GM23248 (cell line): ENCODE data around the gene TTC9C. TPM values are rescaled to one million over a fixed set of nuclear protein-coding genes. Genes with fewer than 3 reads are reported as not detected.
A peak's percentile ranks its signal among the peaks of the same experiment; 100 is the strongest.
"Not testable (repeated sequence)": the region's sequence is repeated elsewhere in the genome, so short reads cannot be mapped to it uniquely, and the experiment has no call there.

Experiments
- DNase-seq: peaks from one replicate; pipeline ENCODE4 v3.0.0-alpha.2; 2015
- H2AFZ ChIP-seq: fragments of 200-600 bp; sonication (generic); 2 replicates; pipeline ENCODE4 v1.6.1; 2016; ENCODE audit warnings: antibody characterized with exemption
- H3F3A ChIP-seq: fragments of 200-600 bp; sonication (generic); 2 replicates; pipeline ENCODE4 v1.6.1; 2016; ENCODE audit warnings: mild to moderate bottlenecking, antibody characterized with exemption, mixed run types; ENCODE audit not compliant: insufficient read depth
- H3K27ac ChIP-seq: fragments of 200-600 bp; sonication (generic); 2 replicates; pipeline ENCODE4 v1.5.1; 2016; ENCODE audit warnings: mild to moderate bottlenecking
- H3K27me3 ChIP-seq: fragments of 200-600 bp; sonication (generic); replicated peaks from 2 replicates; pipeline ENCODE4 v1.6.1; 2016; ENCODE audit warnings: mild to moderate bottlenecking; ENCODE audit not compliant: insufficient read depth
- H3K36me3 ChIP-seq: fragments of 200-600 bp; sonication (generic); 2 replicates; pipeline ENCODE4 v1.6.1; 2016; ENCODE audit warnings: low read depth, mild to moderate bottlenecking
- H3K4me1 ChIP-seq: fragments of 200-600 bp; sonication (generic); 2 replicates; pipeline ENCODE4 v1.6.1; 2016; ENCODE audit warnings: mild to moderate bottlenecking; ENCODE audit not compliant: insufficient read depth
- H3K4me2 ChIP-seq: fragments of 200-600 bp; sonication (generic); one replicate; pipeline ENCODE4 v1.6.1; 2016; ENCODE audit warnings: mild to moderate bottlenecking; ENCODE audit not compliant: unreplicated experiment
- H3K4me3 ChIP-seq: fragments of 200-600 bp; sonication (generic); 2 replicates; pipeline ENCODE4 v1.5.1; 2016; ENCODE audit warnings: mild to moderate bottlenecking
- H3K79me2 ChIP-seq: fragments of 200-600 bp; sonication (generic); 2 replicates; pipeline ENCODE4 v1.6.1; 2016; ENCODE audit warnings: mild to moderate bottlenecking; ENCODE audit not compliant: insufficient read depth
- H3K9ac ChIP-seq: fragments of 200-600 bp; sonication (generic); 2 replicates; pipeline ENCODE4 v1.6.1; 2016; ENCODE audit warnings: mild to moderate bottlenecking
- H3K9me2 ChIP-seq: fragments of 200-600 bp; sonication (generic); 2 replicates; pipeline ENCODE4 v1.6.1; 2016; ENCODE audit warnings: mixed run types, mild to moderate bottlenecking, moderate library complexity; ENCODE audit not compliant: insufficient read depth
- H3K9me3 ChIP-seq: fragments of 200-600 bp; sonication (generic); one replicate; pipeline ENCODE4 v1.6.1; 2017; ENCODE audit warnings: low read depth
- H4K20me1 ChIP-seq: fragments of 200-600 bp; sonication (generic); 2 replicates; pipeline ENCODE4 v1.6.0; 2016; ENCODE audit not compliant: insufficient read depth
- EZH2 ChIP-seq: fragments of 200-600 bp; sonication (generic); IDR thresholded peaks from 2 replicates; pipeline ENCODE4 v1.6.1; 2018; ENCODE audit warnings: antibody characterized with exemption, mild to moderate bottlenecking; ENCODE audit not compliant: insufficient read depth, poor library complexity, severe bottlenecking
- EZH2phosphoT487 ChIP-seq: fragments of 200-600 bp; sonication (generic); IDR thresholded peaks from 2 replicates; pipeline ENCODE4 v1.6.1; 2018; ENCODE audit warnings: antibody characterized with exemption, moderate library complexity, mild to moderate bottlenecking, low read depth; ENCODE audit not compliant: insufficient read depth
- WGBS, 2 experiments: methylation state at CpG; one replicate each; pipeline ENCODE4 v1.1.6; 2015 to 2017; ENCODE audit warnings: low lambda C conversion rate in 2 of 2, low coverage in 1 of 2; ENCODE audit errors: missing lambda C conversion rate in 2 of 2; 5-methylcytosine and 5-hydroxymethylcytosine counted together
- in situ Hi-C: fragments of 300-500 bp; cut with MboI; formaldehyde crosslinking; loops from 2 replicates; pipeline ENCODE4 v1.15.0; 2020
- polyA plus RNA-seq: library from polyadenylated mRNA; unstranded; fragments of >200 nt; fragmentation: Nextera tagmentation; extraction: Ambion mirVana; gene quantifications from 2 replicates; pipeline ENCODE4 v1.2.1, GENCODE V29; 2016
- total RNA-seq: library from RNA; depleted of rRNA; stranded (reverse); fragments of >200 nt; shearing (Covaris generic); gene quantifications from 2 replicates; pipeline ENCODE4 v1.2.3, GENCODE V29; 2014

TTC9C gene
- total and polyA plus RNA-seq, 2 experiments from 2014 or later, result 28.9 to 40.1 TPM

- no peak for TF ChIP-seq EZH2
- TF ChIP-seq EZH2phosphoT487, result no peak
- H3K9me3 ChIP-seq, result no peaks in the 10 kb centered on the region
- no peaks in the 10 kb centered on the region for H3F3A ChIP-seq
- no peak overlapping the region for H2AFZ ChIP-seq
- no peak overlapping the region for H3K4me2 ChIP-seq
- H4K20me1 ChIP-seq, result no peaks in the 10 kb centered on the region
- in situ Hi-C loops, result no loop called here
- H3K79me2 ChIP-seq, result peaks cover 20% of the 10 kb centered on the region
- peaks cover 5% of the 10 kb centered on the region for H3K4me1 ChIP-seq
- H3K9me2 ChIP-seq, result no peaks in the 10 kb centered on the region
- 59 to 63% methylated on average over 9 of the region's 9 CpGs for WGBS, 2 experiments
- no peak overlapping the region for H3K27ac ChIP-seq
- no peaks in the 10 kb centered on the region for H3K27me3 ChIP-seq
- H3K36me3 ChIP-seq, result no peaks in the 10 kb centered on the region
- DNase-seq, result no peak
- H3K9ac ChIP-seq, result no peak overlapping the region
- no peak overlapping the region for H3K4me3 ChIP-seq
Measured at GRCh38 chr11:62757846-62758788, 29.8 kb downstream of the TTC9C start.

GRCh38 chr11:62760867-62761227 is 32.6 kb downstream of the TTC9C start:
- H3F3A ChIP-seq, H3K36me3 ChIP-seq, H3K4me1 ChIP-seq, H3K9me3 ChIP-seq, H4K20me1 ChIP-seq, H3K9me2 ChIP-seq, H3K27ac ChIP-seq, in situ Hi-C loops, DNase-seq, H3K27me3 ChIP-seq: not testable (repeated sequence)
- peak overlapping the region; percentile 69 for H3K4me2 ChIP-seq
- H3K9ac ChIP-seq, result peak overlapping the region; percentile 79
- H2AFZ ChIP-seq, result peak overlapping the region; percentile 85
- H3K4me3 ChIP-seq, result peak overlapping the region; percentile 84
- H3K79me2 ChIP-seq, result peaks cover 32% of the 10 kb centered on the region
- WGBS, 2 experiments, result 28 to 30% methylated on average over 9 of the region's 9 CpGs

- Histone ChIP-seq H3K79me2 (peaks cover 23% of the 10 kb centered on the region), H3K9me2 (no peaks in the 10 kb centered on the region), H4K20me1 (no peaks in the 10 kb centered on the region), H3K27me3 (no peaks in the 10 kb centered on the region), H3K9ac (peak overlapping the region; percentile 81), H3K4me3 (peak overlapping the region; percentile 70), H3K9me3 (no peaks in the 10 kb centered on the region), H3K4me2 (peak overlapping the region; percentile 79), H3K36me3 (peaks cover 10% of the 10 kb centered on the region; the same call in 1 of the 2 replicates), H2AFZ (peak overlapping the region; percentile 90), H3K4me1 (peaks cover 18% of the 10 kb centered on the region), H3F3A (peaks cover 20% of the 10 kb centered on the region), H3K27ac (peak overlapping the region; percentile 82)
- DNase-seq, result peak; percentile 65
- in situ Hi-C loops, result no loop called here
- TF ChIP-seq EZH2phosphoT487 (no peak), EZH2 (no peak)
- WGBS, 2 experiments, result 3 to 4% methylated on average over 18 of the region's 18 CpGs
Measured at GRCh38 chr11:62770778-62771143, 42.5 kb downstream of the TTC9C start.

- no peaks in the 10 kb centered on the region for H3K27me3 ChIP-seq
- peak within 1 kb of the TSS; percentile 90 for H2AFZ ChIP-seq
- H3K36me3 ChIP-seq, result peaks cover 5% of the 10 kb centered on the region; the same call in 1 of the 2 replicates
- H3K9me3 ChIP-seq, result no peaks in the 10 kb centered on the region
- peaks cover 23% of the 10 kb centered on the region for H3K79me2 ChIP-seq
- peak within 1 kb of the TSS; percentile 81 for H3K9ac ChIP-seq
- TF ChIP-seq EZH2phosphoT487, result no peak
- TF ChIP-seq EZH2, result no peak
- H3K9me2 ChIP-seq, result no peaks in the 10 kb centered on the region
- 0 to 3% methylated on average over 29 to 52 of the region's 60 CpGs for WGBS, 2 experiments
- DNase-seq, result peak; percentile 99
- H3F3A ChIP-seq, result peaks cover 20% of the 10 kb centered on the region
- H3K4me1 ChIP-seq, result peaks cover 18% of the 10 kb centered on the region
- peak within 1 kb of the TSS; percentile 79 for H3K4me2 ChIP-seq
- H4K20me1 ChIP-seq, result no peaks in the 10 kb centered on the region
- peak within 1 kb of the TSS; percentile 82 for H3K27ac ChIP-seq
- H3K4me3 ChIP-seq, result peak within 1 kb of the TSS; percentile 70
- in situ Hi-C loops, result no loop called here
Measured at GRCh38 chr11:62771144-62772021, 43.1 kb downstream of the TTC9C start, which contains the start of gene TAF6L. TAF6L (plus strand) TSS chr11:62771396; CDS start chr11:62775784, 4,388 bp downstream.
